Measurements from ENCODE around the gene RYR2.

The RYR2 gene

GRCh38 chr1:237877631-237878030 is 835.6 kb downstream of the RYR2 start:
- no peak for DNase-seq
- H3K27me3 Mint-ChIP-seq (ENCODE audit: low read depth, poor library complexity) = peaks cover 11% of the 10 kb centered on the region
- no peak overlapping the region for H3K27ac Mint-ChIP-seq
- TF ChIP-seq CTCF (IDR thresholded peaks at IDR 0.05) = no peak
- no peaks in the 10 kb centered on the region for H3K36me3 Mint-ChIP-seq (ENCODE audit: low read depth)
- no peaks in the 10 kb centered on the region for H3K9me3 Mint-ChIP-seq
- peaks cover 12% of the 10 kb centered on the region for H3K4me1 Mint-ChIP-seq
- H3K4me3 Mint-ChIP-seq = no peak overlapping the region

DNA sequence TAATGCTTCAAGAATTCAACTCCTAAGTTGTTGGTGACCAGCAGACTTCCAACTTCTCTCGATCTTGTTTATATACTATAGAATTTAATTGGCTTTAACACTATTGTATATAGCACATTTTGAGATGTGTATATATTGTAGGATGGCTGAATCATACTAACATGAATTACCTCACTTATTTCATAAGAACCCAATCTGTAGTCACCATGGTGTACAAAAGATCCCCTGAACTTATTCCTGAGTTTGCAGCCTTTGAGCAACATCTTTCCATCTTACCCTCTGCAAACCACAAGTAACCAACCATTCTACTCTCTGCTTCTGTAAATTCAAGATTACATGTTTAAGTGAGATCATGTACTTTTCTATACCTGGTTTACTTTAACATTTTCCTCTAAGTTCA is 836.4 kb downstream of the RYR2 start:
- Mint-ChIP-seq H3K27ac (no peak overlapping the region), H3K9me3 (no peaks in the 10 kb centered on the region), H3K27me3 (ENCODE audit: low read depth, poor library complexity) (peaks cover 11% of the 10 kb centered on the region), H3K4me3 (no peak overlapping the region), H3K36me3 (ENCODE audit: low read depth) (no peaks in the 10 kb centered on the region), H3K4me1 (peaks cover 7% of the 10 kb centered on the region)
- TF ChIP-seq CTCF (IDR thresholded peaks at IDR 0.05) = no peak
- no peak for DNase-seq

DNA sequence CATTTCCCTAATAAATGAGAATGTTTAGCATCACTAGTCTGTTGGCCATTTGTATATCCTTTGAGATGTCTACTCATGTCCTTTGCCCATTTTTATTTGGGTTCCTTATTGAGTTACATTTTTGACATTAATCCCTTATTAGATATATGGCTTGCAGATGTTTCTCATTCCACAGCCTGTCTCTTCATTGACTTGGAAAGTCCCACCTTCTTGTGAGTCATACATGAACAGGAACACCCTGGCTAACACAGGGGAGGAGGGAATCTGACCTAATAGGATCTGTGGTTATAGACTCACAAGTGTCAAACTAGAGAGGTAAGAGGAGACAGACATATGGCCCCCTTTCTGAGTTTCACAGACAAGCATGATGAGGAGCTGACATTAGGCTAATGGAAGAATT is 837.2 kb downstream of the RYR2 start:
- Mint-ChIP-seq H3K4me3 (no peak overlapping the region), H3K4me1 (no peaks in the 10 kb centered on the region), H3K27ac (no peak overlapping the region), H3K36me3 (ENCODE audit: low read depth) (no peaks in the 10 kb centered on the region), H3K27me3 (ENCODE audit: low read depth, poor library complexity) (peaks cover 15% of the 10 kb centered on the region), H3K9me3 (no peaks in the 10 kb centered on the region)
- DNase-seq = no peak
- TF ChIP-seq CTCF (IDR thresholded peaks at IDR 0.05) = no peak

Data from nephron progenitor cell (in vitro differentiated cells).